GM18858 (cell line): Measurements from ENCODE around the gene SNRPB2.

Experiments
- ATAC-seq: cut with Tn5 transposase; IDR thresholded peaks from one replicate; pipeline ENCODE4 v1.9.1; 2021; ENCODE audit not compliant: unreplicated experiment

Gene SNRPB2

GRCh38 chr20:16785226-16785625 is 55.4 kb downstream of the SNRPB2 start:
- no peak for ATAC-seq
